ENCODE data around the gene NTM. TPM values are rescaled to one million over a fixed set of nuclear protein-coding genes. Genes with fewer than 3 reads are reported as not detected.
A peak's percentile ranks its signal among the peaks of the same experiment; 100 is the strongest.
"Not testable (repeated sequence)": the region's sequence is repeated elsewhere in the genome, so short reads cannot be mapped to it uniquely, and the experiment has no call there.

Gene NTM
- total RNA-seq, 1 donor from 2014 or later = 3.4 TPM

- DNase-seq (ENCODE audit: low spot score) = peak; percentile 56
- intact Hi-C loops (cut with DNase I) = loop anchor here (5.0 kb wide), 3 partner anchors 424 to 749 kb away; no protein-coding TSS in a partner anchor
Observed at GRCh38 chr11:131670876-131671275, 300.5 kb downstream of the NTM start.

- no peak for DNase-seq (ENCODE audit: low spot score)
- intact Hi-C loops (cut with DNase I) = loop anchor here (5.0 kb wide), 3 partner anchors 424 to 749 kb away; no protein-coding TSS in a partner anchor
Observed at GRCh38 chr11:131671320-131671719, 300.9 kb downstream of the NTM start.

DNA sequence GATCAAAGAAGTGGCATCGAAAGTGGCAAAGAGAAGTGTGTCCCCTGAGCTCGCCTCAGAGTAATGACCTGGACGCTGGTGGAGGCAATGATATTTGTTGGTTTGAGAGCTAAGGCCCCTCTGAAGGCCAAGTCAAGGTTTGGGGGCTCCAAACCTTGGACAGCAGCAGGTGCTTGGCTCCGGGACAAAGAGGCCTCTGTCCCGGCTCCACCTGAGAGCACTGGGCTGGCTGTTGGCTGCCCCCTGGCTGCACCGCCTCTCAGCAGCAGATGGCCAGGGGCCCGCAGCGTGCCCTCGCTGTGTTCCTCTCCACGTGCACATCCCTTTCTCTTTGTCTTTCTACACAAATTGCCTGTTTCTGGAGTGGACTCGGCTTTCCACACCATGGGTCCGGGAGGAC, 301.3 kb downstream of the NTM start:
- intact Hi-C loops (cut with DNase I) = loop anchor here (2.0 to 5.0 kb wide), 4 partner anchors 91 to 749 kb away; no protein-coding TSS in a partner anchor
- peak; percentile 63 for DNase-seq (ENCODE audit: low spot score)

- intact Hi-C loops (cut with DNase I) = loop anchor here (2.0 to 5.0 kb wide), 4 partner anchors 91 to 750 kb away; no protein-coding TSS in a partner anchor
- peak; percentile 73 for DNase-seq (ENCODE audit: low spot score)
Observed at GRCh38 chr11:131672191-131672590, 301.8 kb downstream of the NTM start.

GRCh38 chr11:131674051-131674755, 303.8 kb downstream of the NTM start:
- intact Hi-C loops (cut with DNase I) = loop anchor here (5.0 kb wide), 3 partner anchors 427 to 752 kb away; no protein-coding TSS in a partner anchor

DNA sequence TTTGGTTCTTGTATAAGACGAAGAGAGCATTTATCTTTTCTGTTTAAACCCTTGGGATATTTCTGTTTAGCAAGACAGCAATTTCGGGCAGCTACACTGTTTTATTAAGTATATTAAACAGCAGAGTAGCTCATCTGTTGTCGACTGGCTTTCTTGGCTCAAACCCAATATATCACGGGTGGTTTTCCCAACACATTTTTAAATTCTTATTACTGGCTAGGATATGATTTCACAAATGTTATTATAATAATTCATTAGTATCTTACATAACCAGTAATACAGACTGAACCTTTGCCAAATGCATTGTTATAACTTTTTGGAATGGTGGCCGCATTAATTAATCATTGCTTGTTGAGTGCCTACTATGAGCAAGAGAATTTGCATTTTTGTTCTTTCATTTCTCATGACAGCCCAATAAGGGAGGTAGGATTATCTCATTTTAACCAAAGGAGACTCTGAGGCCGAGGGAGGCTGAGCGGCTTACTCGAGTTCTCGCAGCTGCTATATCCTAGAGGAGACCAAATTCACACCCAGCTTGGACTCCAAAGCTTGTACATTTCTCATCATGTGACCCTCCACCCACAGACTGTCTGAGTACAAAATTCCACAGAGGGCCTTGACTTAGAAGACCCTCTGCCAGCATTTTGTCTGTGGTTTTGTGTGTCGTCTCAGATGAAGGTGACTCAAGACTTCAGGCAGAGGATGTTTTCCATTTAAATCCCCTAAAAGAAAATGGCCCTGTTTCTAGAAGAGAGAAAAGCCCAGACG, 304.9 kb downstream of the NTM start:
- peak; percentile 66 for DNase-seq (ENCODE audit: low spot score)
- intact Hi-C loops (cut with DNase I) = no loop called here

More at GRCh38 chr11:131674051-131674755, 303.8 kb downstream of the NTM start:
- DNase-seq (ENCODE audit: low spot score) = peak; percentile 84

- intact Hi-C loops (cut with DNase I) = no loop called here
- DNase-seq (ENCODE audit: low spot score) = no peak
Observed at GRCh38 chr11:131677828-131678470, 307.5 kb downstream of the NTM start.

DNA sequence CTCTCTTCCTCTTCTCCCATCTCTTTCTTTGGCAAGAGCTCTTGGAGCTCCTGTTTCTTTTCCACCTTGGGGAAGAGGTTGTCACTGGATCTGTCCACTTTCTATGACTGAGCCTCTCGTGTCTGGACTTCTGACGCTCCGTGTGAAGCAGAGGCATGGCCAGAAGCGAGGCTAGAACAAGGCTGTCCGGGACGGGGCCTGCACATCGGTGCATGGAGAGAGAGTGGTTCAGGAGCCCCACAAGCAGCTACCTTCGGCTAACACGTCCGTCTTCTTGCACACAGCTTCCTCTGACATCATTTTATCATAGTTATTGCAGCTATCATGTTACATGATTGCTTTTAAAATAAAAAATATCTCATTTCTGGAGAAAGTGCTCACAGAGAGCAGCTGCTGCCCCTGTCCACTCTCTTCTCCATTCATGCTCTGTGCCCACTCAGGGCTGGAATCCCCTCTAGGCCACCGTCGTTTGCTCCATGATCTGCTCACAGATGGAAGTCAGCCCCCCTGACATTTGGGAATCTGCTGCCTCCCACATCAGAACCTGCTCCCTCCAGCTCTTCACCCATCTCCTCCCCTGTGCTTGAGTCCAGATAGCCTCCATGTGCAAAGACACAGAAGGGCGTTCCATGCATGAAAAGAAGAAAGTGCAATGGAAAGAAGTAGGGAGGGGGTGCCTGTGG, 308.4 kb downstream of the NTM start:
- intact Hi-C loops (cut with DNase I) = no loop called here
- no peak for DNase-seq (ENCODE audit: low spot score)

GRCh38 chr11:131680448-131680847, 310.0 kb downstream of the NTM start:
- DNase-seq (ENCODE audit: low spot score); intact Hi-C loops (cut with DNase I): not testable (repeated sequence)

- no peak for DNase-seq (ENCODE audit: low spot score)
- intact Hi-C loops (cut with DNase I) = no loop called here
Observed at GRCh38 chr11:131681920-131682319, 311.5 kb downstream of the NTM start.

GRCh38 chr11:131682373-131683015, 312.1 kb downstream of the NTM start:
- intact Hi-C loops (cut with DNase I) = no loop called here
- DNase-seq (ENCODE audit: low spot score) = no peak

- intact Hi-C loops (cut with DNase I) = no loop called here
- no peak for DNase-seq (ENCODE audit: low spot score)
Observed at GRCh38 chr11:131683131-131683530, 312.7 kb downstream of the NTM start.

DNA sequence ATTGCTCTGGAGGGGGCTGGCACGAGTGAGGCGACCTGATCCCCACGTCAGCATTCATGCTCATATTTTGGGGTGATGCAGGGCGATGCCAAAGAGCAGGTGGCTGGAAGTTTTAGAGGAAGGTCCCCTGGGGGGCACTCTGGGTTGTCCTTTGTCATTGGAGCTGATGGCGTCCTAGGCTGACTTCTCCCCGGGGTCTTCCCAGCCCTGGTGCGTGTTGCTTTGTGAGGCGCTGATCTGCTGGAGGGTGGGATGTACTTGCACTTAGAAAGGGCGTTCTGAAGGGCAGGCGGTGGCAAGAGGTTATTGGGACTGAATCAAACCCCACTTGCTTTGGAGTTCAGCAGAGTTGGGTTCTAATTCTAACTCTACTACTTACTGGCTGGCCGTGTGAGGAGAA, 313.3 kb downstream of the NTM start:
- no peak for DNase-seq (ENCODE audit: low spot score)
- intact Hi-C loops (cut with DNase I) = no loop called here

DNA sequence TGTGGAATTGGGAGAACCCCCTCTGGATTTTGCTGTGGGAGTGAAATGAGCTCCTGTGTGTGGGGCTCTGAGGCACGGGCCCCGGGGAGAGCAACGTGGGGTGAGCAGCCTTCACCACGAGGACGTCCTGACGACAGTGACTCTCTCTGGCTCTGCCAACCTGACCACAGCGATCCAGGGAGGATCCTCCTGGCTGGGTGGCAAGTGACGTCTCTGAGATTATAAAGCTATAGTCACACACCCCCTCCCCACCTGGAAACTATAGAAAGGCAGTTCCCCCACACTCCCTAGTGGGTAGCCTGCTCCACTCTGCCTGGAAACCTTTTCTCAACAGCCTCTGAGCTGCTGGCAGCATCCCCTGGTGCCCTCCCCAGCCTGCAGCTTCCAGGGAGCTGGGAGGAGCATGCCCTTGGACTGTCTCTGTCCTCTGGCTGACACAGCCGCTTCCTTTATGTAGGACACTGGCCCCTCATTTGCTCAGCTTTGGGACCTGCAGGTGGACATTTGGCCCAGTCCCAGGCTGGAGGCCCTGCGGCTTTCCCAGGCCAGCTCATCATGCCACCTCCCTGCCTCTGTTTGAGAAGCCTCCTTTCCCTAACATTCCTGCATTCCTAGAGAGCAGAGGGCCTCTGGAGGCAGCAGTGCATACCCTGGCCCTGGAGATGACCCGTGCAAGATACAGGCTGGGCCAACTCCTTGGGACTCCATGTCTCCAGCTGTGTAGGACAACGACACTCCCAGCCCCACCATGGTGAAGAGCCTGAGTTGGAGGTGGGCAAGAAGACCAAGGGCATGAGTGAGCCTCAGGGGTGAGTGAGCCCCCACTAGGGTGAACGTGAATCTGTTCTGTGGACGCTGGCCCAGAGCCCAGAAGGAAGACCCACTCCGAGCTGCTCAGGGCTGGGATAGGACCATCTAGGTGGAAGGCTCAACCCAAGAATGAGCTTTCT, 314.0 kb downstream of the NTM start:
- DNase-seq (ENCODE audit: low spot score) = no peak
- intact Hi-C loops (cut with DNase I) = no loop called here

DNA sequence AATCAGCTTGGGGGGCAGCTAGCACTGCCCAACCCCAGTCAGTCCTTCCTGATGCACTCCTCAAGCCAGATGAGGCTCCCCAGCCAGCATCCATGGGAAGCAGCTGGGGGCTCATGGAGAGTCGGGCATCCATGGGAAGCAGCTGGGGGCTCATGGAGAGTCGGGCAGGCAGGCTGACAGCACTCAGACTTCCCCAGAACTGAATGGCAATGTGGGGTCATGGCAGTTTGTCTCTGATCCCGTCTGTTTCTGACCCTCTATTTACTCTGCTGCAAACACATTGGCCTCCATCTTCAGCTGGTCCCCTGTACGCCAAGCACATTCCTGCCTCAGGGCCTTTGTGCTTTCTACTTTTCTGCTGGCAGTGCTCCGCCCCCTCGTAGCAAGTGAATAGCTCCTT, 314.8 kb downstream of the NTM start:
- DNase-seq (ENCODE audit: low spot score) = no peak
- intact Hi-C loops (cut with DNase I) = no loop called here

GRCh38 chr11:131685906-131686305, 315.5 kb downstream of the NTM start:
- intact Hi-C loops (cut with DNase I) = no loop called here
- DNase-seq (ENCODE audit: low spot score) = no peak

GRCh38 chr11:131686836-131687235, 316.4 kb downstream of the NTM start:
- no peak for DNase-seq (ENCODE audit: low spot score)
- intact Hi-C loops (cut with DNase I) = no loop called here
